NCI-H128 (cell line): Measurements from ENCODE around the gene PDE4D.
"Not testable (repeated sequence)": the region's sequence is repeated elsewhere in the genome, so short reads cannot be mapped to it uniquely, and the experiment has no call there.

Experiments used
- DNase-seq: peaks from one replicate; lab custom pipeline; 2025; ENCODE audit not compliant: unreplicated experiment; lab: John Stamatoyannopoulos, UW

Gene PDE4D

GRCh38 chr5:59312223-59312622 is 581.3 kb downstream of the PDE4D start:
- DNase-seq: no peak

DNA sequence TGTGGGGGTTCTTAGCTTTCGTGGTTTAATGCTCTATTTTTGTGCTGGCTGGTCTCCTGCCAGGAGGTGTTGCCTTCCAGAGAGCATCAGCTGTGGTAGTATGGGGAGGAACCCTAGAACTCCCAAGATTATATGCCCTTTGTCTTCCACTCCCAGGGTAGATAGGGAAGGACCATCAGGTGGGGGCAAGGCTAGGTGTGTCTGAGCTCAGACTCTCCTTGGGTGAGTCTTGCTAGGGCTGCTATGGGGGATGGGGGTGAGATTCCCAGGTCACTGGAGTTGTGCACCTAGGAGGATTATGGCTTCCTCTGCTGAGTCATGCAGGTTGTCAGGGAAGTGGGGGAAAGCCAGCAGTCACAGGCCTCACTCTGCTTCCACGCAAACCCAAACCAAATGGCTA is 584.8 kb downstream of the PDE4D start:
- not testable (repeated sequence) for DNase-seq

DNA sequence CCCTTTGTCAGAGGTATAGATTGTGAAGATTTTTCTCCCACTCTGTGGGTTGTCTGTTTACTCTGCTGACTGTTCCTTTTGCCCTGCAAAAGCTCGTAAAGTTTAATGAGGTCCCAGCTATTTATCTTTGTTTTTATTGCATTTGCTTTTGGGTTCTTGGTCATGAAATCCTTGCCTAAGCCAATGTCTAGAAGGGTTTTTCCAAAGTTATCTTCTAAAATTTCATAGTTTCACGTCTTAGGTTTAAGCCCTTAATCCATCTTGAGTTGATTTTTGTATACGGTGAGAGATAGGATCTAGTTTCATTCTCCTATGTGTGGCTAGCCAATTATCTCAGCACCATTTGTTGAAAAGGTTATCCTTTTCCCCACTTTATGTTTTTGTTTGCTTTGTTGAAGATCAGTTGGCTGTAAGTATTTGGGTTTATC is 590.2 kb downstream of the PDE4D start:
- not testable (repeated sequence) for DNase-seq

DNA sequence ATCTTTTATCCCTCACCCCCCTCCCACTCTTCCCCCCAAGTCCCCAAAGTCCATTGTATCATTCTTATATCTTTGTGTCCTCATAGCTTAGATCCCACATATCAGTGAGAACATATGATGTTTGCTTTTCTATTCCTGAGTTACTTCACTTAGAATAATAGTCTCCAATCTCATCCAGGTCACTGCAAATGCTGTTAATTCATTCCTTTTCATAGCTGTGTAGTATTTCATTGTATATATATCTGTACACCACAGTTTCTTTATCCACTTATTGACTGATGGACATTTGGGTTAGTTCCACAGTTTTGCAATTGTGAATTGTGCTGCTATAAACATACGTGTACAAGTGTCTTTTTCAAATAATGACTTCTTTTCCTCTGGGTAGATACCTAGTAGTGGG is 591.0 kb downstream of the PDE4D start:
- not testable (repeated sequence) for DNase-seq

DNA sequence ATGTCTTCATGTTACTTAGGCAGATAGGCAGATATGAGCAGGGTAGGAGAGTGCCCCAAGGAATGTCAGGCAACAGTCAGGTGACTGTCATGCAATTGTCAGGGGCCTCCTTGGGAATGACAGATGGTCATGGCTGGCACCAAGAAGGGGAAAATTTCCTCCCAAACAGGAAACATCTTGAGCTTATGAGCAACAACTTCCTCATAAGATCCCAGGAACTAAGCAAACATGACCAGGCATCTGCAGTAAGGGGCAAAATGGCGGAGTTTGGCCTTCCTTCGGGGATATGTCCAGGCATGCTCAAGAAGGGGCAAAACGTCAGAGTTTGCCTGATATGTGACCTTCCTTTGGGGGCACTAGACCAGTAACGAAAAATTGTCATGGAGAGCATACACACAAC is 591.8 kb downstream of the PDE4D start:
- DNase-seq: no peak

- DNase-seq: no peak
Observed at GRCh38 chr5:59300930-59301329, 592.6 kb downstream of the PDE4D start.

DNA sequence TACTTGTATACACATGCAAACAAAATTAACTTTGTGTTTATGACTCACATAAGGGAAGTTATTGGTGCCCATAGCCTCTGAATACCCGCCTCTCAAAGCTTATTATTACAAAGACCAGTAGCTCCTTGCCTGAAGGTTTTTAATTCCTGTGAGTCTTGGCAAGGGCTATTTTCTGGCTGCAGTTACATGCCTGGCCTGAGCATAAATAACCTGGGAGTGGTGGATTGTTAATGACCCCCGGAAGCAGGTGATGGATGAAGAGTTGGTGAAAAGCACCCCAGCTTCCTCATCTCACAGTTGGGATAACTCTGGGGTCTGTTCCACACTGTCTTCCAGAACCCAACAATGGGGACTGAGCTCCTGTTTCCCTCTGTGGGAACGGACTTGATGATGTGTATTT is 594.5 kb downstream of the PDE4D start:
- no peak for DNase-seq

DNA sequence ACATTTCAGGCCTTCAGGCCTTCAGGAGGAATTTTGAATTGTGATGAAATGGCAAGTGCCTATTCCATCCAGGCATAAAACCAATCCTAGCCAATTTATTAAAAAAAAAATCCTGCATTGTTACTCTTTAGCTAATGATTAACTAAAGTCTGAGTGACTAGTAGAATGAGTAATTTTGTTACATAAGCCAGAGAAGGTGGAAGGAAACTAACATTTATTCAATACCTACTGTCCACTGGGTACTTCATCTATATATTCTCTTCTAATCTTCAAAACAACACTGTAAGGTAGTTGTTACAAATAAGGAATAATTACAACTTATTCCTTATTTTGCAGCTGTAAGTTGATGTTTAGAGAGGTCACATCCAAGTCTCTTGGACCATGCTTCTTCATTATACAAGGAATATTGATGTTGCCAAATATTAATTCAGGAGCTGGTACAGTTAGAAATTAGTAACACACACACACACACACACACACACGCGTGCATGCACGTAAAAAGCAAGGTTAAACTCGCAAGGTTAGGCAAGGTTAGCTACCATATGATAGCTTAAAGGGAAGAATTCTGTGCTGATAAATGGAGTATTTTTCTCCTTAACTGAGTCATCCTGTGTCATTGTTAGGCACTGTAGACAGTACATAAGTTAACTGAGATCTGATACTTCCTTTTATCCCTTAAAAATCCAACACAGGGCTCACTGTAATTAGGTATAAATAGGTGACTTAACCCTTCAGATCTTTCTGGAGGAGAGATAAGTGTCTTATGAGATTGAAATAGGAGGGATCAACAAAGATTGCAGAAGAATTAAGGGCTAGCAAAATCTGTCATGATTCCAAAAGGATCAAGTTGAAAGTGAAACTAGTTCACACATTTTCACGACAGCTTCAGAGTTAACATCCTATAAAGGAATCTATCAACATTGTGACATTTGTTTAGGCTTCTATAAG is 596.9 kb downstream of the PDE4D start:
- DNase-seq: no peak

GRCh38 chr5:59293700-59294099 is 599.8 kb downstream of the PDE4D start:
- DNase-seq: no peak

DNA sequence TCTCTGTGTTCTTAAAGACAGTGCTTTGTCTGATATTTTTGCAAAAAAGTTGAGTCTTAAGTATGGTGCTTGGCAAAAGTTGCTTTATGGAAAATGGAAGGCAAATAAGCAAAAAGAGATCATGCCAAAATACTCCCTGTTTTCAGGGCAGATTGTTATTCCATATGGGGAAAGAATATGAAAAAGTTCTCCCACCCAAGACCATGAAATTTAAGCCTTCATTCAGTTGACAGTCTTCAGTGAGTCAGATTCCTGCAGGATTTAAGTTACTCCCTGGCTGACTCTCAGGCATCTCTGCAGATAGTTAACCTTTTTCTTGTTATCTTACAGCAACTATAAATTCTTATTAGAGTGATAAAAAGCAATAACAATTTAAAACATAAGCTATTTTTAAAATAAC is 601.6 kb downstream of the PDE4D start:
- DNase-seq: no peak

- no peak for DNase-seq
Observed at GRCh38 chr5:59287884-59288283, 605.6 kb downstream of the PDE4D start.

DNA sequence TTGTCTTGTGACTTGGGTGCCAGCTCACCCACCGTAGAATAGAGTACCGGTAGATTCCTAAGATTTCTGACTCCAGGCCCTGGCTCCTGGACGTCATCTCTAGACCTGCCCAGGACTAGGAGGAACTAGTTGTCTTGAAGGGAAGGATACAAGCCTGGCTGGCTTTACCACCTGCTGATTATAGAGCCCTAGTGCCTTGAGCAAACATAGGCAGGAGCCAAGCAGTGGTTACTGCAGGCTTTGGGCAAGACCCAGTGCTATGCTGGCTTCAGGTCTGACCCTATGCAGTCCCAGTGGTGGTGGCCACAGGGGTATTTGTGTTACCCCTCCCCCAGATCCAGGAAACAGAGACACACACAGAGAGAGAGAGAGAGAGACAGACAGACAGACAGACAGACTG is 606.2 kb downstream of the PDE4D start:
- no peak for DNase-seq

GRCh38 chr5:59286510-59286909 is 607.0 kb downstream of the PDE4D start:
- no peak for DNase-seq

GRCh38 chr5:59285300-59286016 is 608.1 kb downstream of the PDE4D start:
- DNase-seq: no peak

GRCh38 chr5:59282726-59283125 is 610.8 kb downstream of the PDE4D start:
- DNase-seq: no peak

DNA sequence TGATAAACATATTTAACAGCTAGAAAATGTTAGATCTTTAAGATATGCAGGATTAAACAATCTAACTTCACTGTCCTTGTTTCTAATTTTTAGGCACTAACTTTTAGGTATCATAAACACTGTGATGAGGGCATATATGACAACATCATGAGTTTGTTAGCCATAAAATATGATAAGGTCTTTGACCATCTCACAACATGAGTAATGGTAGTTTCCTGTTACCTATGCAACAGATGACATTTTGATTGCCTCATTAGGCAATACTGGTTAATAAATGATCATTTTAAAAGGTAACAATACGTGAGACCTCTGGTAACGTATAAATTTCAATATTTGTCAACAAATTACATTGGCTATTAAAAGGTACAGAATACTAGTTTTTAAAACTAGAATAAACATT is 613.5 kb downstream of the PDE4D start:
- DNase-seq: no peak

GRCh38 chr5:59276917-59277372 is 616.6 kb downstream of the PDE4D start:
- no peak for DNase-seq

DNA sequence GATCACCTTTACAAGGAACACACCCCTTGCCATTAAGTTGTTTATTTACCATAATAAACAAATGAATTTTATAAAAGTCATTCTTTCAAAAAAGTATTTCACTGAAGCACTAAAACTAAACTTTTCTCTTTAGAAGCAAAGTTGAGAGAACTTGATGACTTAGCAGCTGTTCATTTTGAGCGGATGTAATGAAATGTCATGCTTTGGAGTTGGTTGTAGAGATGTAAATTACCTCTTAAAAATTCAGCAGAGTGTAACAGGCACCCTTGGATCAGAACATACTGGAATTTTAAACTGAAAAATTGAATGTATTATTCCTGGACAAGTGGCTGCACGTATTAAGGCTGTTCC is 617.2 kb downstream of the PDE4D start:
- no peak for DNase-seq

DNA sequence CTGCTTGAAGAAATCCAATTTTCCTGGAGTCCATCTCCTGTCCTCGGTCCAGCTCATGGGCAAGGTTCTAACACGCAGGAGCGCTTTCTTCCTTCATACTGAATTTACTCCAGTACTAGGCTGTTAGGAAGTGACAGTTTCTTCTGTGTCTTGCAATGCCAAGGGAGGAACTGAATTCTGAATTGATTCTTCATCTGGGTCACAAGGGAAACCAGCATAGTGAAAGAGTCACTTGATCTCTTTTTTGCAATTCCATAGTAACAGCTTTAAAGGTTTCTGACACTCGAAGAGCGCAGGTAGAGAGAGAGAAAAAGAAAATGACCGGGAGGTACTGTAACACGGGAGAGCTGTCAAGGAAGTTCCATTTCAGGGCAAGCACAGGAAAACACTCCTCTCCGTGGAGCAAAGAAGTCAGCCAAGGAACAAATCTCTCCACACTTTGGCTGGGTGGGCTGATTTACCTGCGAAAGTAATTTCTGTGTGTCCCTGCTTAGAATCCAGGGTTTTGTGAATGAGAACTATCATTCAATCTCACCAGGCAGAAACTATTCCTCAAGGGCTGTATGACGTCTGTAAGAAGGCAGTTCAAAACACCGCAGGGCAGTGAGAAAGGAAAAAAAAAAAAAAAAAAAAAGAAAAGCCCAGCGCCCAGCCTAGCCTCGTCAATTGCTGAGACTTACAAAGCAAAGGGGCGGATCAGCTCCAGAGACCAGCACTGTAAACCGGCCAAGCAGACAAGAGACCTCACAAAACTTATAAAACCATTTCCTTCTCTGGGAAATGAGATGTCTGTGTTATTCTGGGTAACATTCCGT is 617.8 kb downstream of the PDE4D start:
- DNase-seq: no peak

GRCh38 chr5:59275170-59275509 is 618.4 kb downstream of the PDE4D start:
- no peak for DNase-seq

- DNase-seq: no peak
Observed at GRCh38 chr5:59274106-59274636, 619.4 kb downstream of the PDE4D start.
